HG02970 (cell line): ENCODE results near the gene MAMLD1.
"Not testable (repeated sequence)": the region's sequence is repeated elsewhere in the genome, so short reads cannot be mapped to it uniquely, and the experiment has no call there.

Experiments used
- ATAC-seq: cut with Tn5 transposase; IDR thresholded peaks from one replicate; pipeline ENCODE4 v1.9.1; 2021; ENCODE audit warnings: mild to moderate bottlenecking, moderate library complexity, moderate number of reproducible peaks; ENCODE audit not compliant: unreplicated experiment, low FRiP score

Gene MAMLD1

GRCh38 chrX:150362599-150363481 is at the start of gene MAMLD1:
Gene MAMLD1 (plus strand): TSS chrX:150363317. CDS start chrX:150445517, 82,200 bp downstream.
- no peak for ATAC-seq

- ATAC-seq: no peak
These were observed 49.6 kb upstream of the MAMLD1 start for GRCh38 chrX:150313514-150313913.

- no peak for ATAC-seq
These were observed 48.9 kb upstream of the MAMLD1 start for GRCh38 chrX:150314186-150314585.

- ATAC-seq: no peak
These were observed 46.6 kb upstream of the MAMLD1 start for GRCh38 chrX:150316564-150316963.

GRCh38 chrX:150323020-150323419 is 40.1 kb upstream of the MAMLD1 start:
- no peak for ATAC-seq

- ATAC-seq: no peak
These were observed 38.9 kb upstream of the MAMLD1 start for GRCh38 chrX:150324035-150324728.

- ATAC-seq: no peak
These were observed 38.2 kb upstream of the MAMLD1 start for GRCh38 chrX:150324919-150325318.

- ATAC-seq: no peak
These were observed 36.4 kb upstream of the MAMLD1 start for GRCh38 chrX:150326541-150327247.

GRCh38 chrX:150329282-150329681 is 33.8 kb upstream of the MAMLD1 start:
- ATAC-seq: no peak

- ATAC-seq: no peak
These were observed 33.2 kb upstream of the MAMLD1 start for GRCh38 chrX:150329868-150330267.

GRCh38 chrX:150332023-150332422 is 31.1 kb upstream of the MAMLD1 start:
- ATAC-seq: no peak

GRCh38 chrX:150334100-150334499 is 29.0 kb upstream of the MAMLD1 start:
- ATAC-seq: no peak

- ATAC-seq: no peak
These were observed 28.1 kb upstream of the MAMLD1 start for GRCh38 chrX:150334981-150335380.

- no peak for ATAC-seq
These were observed 26.1 kb upstream of the MAMLD1 start for GRCh38 chrX:150337026-150337425.

GRCh38 chrX:150337536-150337935 is 25.6 kb upstream of the MAMLD1 start:
- ATAC-seq: no peak

- ATAC-seq: no peak
These were observed 24.5 kb upstream of the MAMLD1 start for GRCh38 chrX:150338615-150339014.

GRCh38 chrX:150339736-150340135 is 23.4 kb upstream of the MAMLD1 start:
- no peak for ATAC-seq

GRCh38 chrX:150340326-150340725 is 22.8 kb upstream of the MAMLD1 start:
- not testable (repeated sequence) for ATAC-seq

GRCh38 chrX:150347471-150347870 is 15.6 kb upstream of the MAMLD1 start:
- no peak for ATAC-seq

- no peak for ATAC-seq
These were observed 14.8 kb upstream of the MAMLD1 start for GRCh38 chrX:150348365-150348764.

GRCh38 chrX:150352114-150352513 is 11.0 kb upstream of the MAMLD1 start:
- no peak for ATAC-seq
